ENCODE data around the gene RASAL2.

DNA sequence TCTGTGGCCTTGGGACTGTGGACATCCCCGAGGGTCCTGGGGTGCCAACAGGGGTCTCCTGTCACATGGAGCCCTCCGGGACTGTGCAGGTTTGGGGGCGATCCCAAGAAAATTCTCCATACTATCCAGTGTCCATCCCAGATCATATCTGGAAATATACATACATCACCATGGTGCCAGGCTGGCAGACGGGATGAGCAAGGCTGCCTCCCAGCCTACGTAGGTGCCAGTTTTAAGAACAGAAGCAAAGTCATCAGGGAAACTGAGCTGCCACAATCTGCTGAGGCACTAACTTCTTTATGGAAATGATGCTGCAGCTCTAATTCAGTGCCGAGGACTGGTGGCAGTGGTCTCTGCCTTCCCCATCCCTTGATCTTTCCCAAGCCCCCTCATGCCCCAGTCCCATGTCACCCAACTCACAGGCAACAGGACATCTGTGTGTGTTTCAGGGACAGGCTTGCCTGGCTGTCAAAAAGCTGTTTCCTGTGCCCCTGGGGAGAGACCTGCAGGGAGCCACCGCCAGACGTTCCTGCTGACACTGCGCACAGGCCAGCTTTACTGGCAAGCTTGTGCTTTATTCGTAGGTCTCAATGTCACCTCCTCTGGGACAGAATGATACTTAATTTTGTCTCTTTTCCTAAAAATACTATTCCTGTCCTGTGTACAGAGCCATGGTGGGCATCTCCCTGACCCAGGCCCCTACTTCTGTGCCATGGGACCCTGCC, 434.5 kb downstream of the RASAL2 start:
- TF ChIP-seq POLR2AphosphoS5 (IDR thresholded peaks at IDR 0.05; ENCODE audit: low read depth, low read length) = no peak
- no peak for TF ChIP-seq POLR2A (IDR thresholded peaks at IDR 0.05; ENCODE audit: low read depth, low read length)
- no peak for TF ChIP-seq TAF1 (IDR thresholded peaks at IDR 0.05; ENCODE audit: borderline replicate concordance, low read depth, low read length)

Data from GM12892 (cell line).